ENCODE measurements around the gene LRRC47.
A peak's percentile ranks its signal among the peaks of the same experiment; 100 is the strongest.

LRRC47 gene

DNA sequence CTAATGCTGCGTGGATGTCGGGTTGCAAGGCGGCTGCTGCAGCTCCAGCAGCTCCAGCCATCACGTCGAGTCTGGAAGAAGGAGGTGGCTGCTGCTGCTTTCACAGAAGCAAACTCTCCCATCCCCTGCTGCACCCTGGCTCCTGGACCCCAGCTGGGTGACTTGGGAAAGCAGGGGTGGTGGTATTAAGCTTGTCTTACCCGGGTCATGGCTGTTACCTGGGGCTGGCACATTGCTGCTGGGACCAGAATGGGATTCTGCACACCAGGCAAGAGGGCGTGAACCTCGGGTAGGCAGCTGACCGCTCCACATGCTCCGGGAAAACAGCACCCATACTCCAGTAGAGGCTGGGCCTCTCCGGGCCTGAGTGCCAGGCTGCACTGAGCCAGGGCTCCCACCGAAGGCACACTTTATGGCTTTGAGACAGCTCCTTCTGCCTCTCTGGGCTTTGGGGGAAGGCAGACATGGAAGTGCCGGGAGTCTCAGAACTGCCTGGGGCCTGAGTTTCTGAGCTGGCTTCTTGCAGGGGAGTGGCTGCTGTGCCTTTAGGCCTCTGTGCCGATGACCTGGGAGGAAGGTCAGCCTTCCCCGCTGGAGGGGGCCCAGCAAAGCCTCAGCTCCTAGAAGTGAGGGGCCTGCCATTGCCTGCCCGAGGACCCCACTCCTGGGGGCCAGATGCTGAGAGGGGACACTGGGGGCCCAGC lies 22.6 kb downstream of the LRRC47 start:
- no peaks in the 10 kb centered on the region for H3K27me3 Mint-ChIP-seq
- H3K4me3 Mint-ChIP-seq = no peak overlapping the region
- no peaks in the 10 kb centered on the region for H3K36me3 Mint-ChIP-seq (ENCODE audit: low read depth)
- H3K4me1 Mint-ChIP-seq (ENCODE audit: low read depth) = peaks cover 14% of the 10 kb centered on the region
- H3K27ac Mint-ChIP-seq = no peak overlapping the region
- no peaks in the 10 kb centered on the region for H3K9me3 Mint-ChIP-seq

- peaks cover 14% of the 10 kb centered on the region for H3K4me1 Mint-ChIP-seq (ENCODE audit: low read depth)
- H3K36me3 Mint-ChIP-seq (ENCODE audit: low read depth) = no peaks in the 10 kb centered on the region
- H3K27me3 Mint-ChIP-seq = no peaks in the 10 kb centered on the region
- H3K27ac Mint-ChIP-seq = peak within 1 kb of the TSS; percentile 65
- H3K4me3 Mint-ChIP-seq = peak within 1 kb of the TSS; percentile 73
- no peaks in the 10 kb centered on the region for H3K9me3 Mint-ChIP-seq
Observed at GRCh38 chr1:3772715-3773571, 23.4 kb downstream of the LRRC47 start, which contains the start of gene SMIM1. SMIM1 (plus strand) TSS chr1:3772749; CDS start chr1:3775374, 2,625 bp downstream.

DNA sequence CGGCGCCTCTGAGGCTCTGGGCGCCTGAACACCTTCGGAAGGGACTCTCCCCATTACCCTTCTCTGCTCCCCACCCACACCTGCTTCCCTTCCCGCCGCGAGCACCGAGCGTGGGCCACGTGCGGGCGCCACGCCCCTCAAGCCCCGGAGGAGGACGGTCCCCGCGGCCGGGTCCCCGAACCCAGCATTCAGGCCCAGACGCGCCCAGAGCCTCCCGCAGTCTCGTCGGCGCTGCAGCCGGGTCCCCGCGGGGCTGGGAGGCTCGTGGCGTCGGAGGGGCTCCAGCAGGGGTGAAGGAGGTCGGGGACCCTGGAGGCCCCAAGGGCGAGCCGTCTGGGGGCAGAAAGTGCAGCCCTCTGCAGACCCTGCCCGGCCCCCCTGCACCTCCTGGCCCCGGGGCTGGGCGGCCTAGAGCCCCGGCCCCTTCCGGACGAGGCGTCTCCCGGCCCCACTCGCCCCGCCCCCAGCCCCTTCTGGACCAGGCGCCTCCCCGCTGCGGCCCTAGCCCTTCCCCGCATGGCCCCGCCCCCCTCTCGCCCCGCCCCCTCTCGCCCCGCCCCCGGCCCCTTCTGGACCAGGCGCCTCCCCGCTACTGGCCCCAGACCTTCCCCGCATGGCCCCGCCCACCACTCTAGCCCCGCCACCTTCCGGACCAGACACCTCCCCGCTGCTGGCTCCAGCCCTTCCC lies 24.1 kb downstream of the LRRC47 start:
- no peaks in the 10 kb centered on the region for H3K27me3 Mint-ChIP-seq
- H3K36me3 Mint-ChIP-seq (ENCODE audit: low read depth) = no peaks in the 10 kb centered on the region
- peaks cover 14% of the 10 kb centered on the region for H3K4me1 Mint-ChIP-seq (ENCODE audit: low read depth)
- H3K4me3 Mint-ChIP-seq = peak overlapping the region; percentile 73
- peak overlapping the region; percentile 65 for H3K27ac Mint-ChIP-seq
- H3K9me3 Mint-ChIP-seq = no peaks in the 10 kb centered on the region

DNA sequence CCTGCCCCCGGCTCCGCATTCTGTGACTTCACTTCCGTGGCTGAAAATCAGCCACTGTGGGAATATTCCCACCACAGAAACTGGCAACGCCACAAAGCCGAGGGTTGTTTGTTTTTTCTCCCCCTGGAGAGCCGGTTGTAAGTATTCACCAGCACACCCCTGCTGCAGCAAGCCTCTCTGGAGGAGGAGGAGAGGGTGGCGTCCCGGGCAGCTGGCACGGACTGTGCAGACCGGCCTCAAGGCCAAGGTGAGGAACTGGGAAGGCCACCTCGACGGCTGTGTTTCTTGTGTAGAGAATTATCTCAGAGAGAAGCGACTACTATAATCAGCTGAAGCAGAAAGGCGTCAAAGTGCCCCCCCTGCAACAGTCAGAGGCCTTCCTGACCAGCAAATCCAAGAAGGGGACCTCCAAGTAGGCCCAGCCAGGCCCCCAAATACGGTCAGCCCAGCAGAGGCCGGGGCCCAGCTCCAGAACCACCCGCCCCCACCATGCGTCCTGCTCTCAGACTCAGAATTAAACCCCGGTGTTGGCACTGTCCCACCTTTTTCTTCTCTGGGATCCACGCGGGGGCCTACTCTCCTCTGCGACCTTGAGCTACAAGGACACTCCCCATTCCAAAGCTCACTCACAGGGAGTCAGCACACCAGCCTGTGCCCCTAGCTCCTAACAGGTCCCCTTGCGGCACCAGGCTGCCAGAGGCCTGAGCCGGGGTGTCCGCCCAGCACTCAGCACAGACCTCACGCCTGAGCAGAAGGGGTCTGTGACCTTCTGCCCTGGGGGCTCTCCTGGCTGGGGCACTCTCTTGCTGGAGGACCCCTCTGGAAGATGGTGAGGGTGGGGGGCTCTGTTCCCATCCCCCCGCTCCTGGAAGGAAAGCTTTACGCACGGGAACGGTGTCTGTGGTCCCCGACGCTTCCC lies 24.9 kb downstream of the LRRC47 start:
- H3K4me1 Mint-ChIP-seq (ENCODE audit: low read depth) = peaks cover 14% of the 10 kb centered on the region
- H3K27me3 Mint-ChIP-seq = no peaks in the 10 kb centered on the region
- peak overlapping the region; percentile 65 for H3K27ac Mint-ChIP-seq
- H3K9me3 Mint-ChIP-seq = no peaks in the 10 kb centered on the region
- H3K36me3 Mint-ChIP-seq (ENCODE audit: low read depth) = no peaks in the 10 kb centered on the region
- H3K4me3 Mint-ChIP-seq = peak overlapping the region; percentile 73

- peaks cover 3% of the 10 kb centered on the region for H3K27me3 Mint-ChIP-seq
- peak overlapping the region; percentile 1 for H3K4me3 Mint-ChIP-seq
- peaks cover 10% of the 10 kb centered on the region for H3K4me1 Mint-ChIP-seq (ENCODE audit: low read depth)
- no peaks in the 10 kb centered on the region for H3K9me3 Mint-ChIP-seq
- no peaks in the 10 kb centered on the region for H3K36me3 Mint-ChIP-seq (ENCODE audit: low read depth)
- H3K27ac Mint-ChIP-seq = no peak overlapping the region
Observed at GRCh38 chr1:3770047-3770765, 26.1 kb downstream of the LRRC47 start.

- Mint-ChIP-seq H3K36me3 (ENCODE audit: low read depth) (no peaks in the 10 kb centered on the region), H3K27ac (no peak overlapping the region), H3K4me3 (no peak overlapping the region), H3K9me3 (no peaks in the 10 kb centered on the region), H3K4me1 (ENCODE audit: low read depth) (peaks cover 10% of the 10 kb centered on the region), H3K27me3 (peaks cover 4% of the 10 kb centered on the region)
Observed at GRCh38 chr1:3768811-3769390, 27.4 kb downstream of the LRRC47 start.

DNA sequence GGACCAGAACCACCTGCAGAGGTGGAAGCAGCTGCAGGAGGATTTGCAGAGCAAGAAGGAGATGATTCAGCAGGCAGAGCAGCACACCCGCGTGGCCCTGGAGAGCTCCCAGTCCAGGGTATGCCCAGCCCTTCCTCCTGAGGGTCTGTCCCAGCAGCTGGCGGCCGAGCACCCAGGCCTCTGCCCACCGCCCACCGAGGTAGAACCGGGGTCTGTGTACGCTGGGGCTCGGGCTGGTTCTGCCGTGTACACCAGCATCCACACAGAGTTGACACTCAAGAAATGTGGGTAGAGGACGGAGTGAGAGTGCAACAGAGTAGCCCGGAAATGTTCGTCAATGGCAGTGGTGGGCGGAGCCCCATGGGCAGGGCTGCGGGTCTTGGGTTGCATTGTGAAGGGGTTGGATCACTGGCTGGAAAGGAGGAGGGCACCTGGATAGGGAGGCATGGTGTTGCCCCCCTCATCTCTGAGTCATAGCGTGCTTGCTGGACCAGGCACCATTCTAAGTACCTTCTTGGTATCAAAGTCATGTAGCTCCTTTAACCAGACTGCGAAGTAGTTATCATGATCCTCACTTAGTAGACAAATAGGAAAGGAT lies 28.9 kb downstream of the LRRC47 start:
- Mint-ChIP-seq H3K27me3 (peaks cover 4% of the 10 kb centered on the region), H3K4me1 (ENCODE audit: low read depth) (peaks cover 10% of the 10 kb centered on the region), H3K9me3 (no peaks in the 10 kb centered on the region), H3K4me3 (no peak overlapping the region), H3K27ac (no peak overlapping the region), H3K36me3 (ENCODE audit: low read depth) (no peaks in the 10 kb centered on the region)

- H3K4me3 Mint-ChIP-seq = no peak overlapping the region
- H3K27ac Mint-ChIP-seq = no peak overlapping the region
- H3K9me3 Mint-ChIP-seq = no peaks in the 10 kb centered on the region
- no peaks in the 10 kb centered on the region for H3K36me3 Mint-ChIP-seq (ENCODE audit: low read depth)
- no peaks in the 10 kb centered on the region for H3K4me1 Mint-ChIP-seq (ENCODE audit: low read depth)
- peaks cover 23% of the 10 kb centered on the region for H3K27me3 Mint-ChIP-seq
Observed at GRCh38 chr1:3763351-3764125, 32.8 kb downstream of the LRRC47 start.

DNA sequence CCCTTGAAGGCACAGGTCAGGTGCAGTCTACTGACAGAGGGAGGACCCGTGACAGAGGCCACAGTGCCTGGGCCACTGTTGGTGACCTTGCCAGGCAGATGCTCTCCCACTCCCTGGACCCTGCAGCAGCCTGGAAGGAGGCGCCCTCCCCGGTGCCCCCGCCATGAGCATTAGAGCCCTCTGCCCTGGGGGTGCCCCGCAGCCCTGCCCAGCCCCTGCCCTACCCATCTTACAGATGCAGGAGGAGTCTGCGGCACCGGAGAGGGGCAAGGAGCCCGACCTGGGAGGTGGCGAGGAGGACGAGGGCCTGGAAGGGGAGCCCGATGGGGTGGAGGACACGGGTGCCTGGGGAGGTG lies 33.4 kb downstream of the LRRC47 start:
- Mint-ChIP-seq H3K4me3 (no peak overlapping the region), H3K36me3 (ENCODE audit: low read depth) (no peaks in the 10 kb centered on the region), H3K9me3 (no peaks in the 10 kb centered on the region), H3K4me1 (ENCODE audit: low read depth) (no peaks in the 10 kb centered on the region), H3K27ac (no peak overlapping the region), H3K27me3 (peaks cover 26% of the 10 kb centered on the region)

- Mint-ChIP-seq H3K4me1 (ENCODE audit: low read depth) (no peaks in the 10 kb centered on the region), H3K4me3 (no peak overlapping the region), H3K27me3 (peaks cover 26% of the 10 kb centered on the region), H3K9me3 (no peaks in the 10 kb centered on the region), H3K36me3 (ENCODE audit: low read depth) (no peaks in the 10 kb centered on the region), H3K27ac (no peak overlapping the region)
Observed at GRCh38 chr1:3762151-3762872, 34.0 kb downstream of the LRRC47 start.

DNA sequence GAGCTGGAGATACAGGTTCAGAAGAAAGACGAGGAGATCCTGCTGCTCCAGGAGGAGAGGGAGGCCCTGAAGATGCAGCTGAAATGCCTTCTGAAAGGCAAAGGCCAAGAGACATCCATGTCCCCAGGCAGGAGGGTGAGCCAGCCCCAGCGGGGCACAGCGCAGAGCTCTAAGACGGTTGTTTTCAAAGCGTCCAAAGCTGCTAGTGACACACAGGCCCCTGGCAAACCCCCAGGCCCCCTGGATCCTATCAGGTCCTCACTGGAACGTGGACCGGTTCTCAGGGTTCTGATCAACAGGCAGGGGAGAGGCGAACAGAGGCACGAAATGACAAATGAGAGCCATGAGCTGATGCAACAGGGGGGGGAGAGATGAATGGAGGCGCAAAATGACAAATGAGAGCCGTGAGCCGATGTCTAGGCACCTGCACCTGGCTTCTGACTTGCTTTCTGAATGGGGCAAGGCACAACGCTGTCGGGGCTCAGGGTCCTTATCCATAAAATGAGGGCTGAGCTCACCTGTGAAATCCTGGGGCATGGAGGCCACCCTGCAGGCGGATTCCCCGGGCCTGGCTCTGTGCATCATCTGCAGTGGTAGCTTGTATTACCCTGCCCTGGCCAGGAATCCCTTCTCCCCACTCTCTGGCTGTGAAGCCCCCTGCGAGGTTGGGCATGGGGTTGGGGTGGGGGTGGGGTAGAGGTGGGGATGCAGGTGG lies 34.8 kb downstream of the LRRC47 start:
- no peaks in the 10 kb centered on the region for H3K9me3 Mint-ChIP-seq
- peaks cover 27% of the 10 kb centered on the region for H3K27me3 Mint-ChIP-seq
- no peak overlapping the region for H3K4me3 Mint-ChIP-seq
- no peaks in the 10 kb centered on the region for H3K4me1 Mint-ChIP-seq (ENCODE audit: low read depth)
- H3K27ac Mint-ChIP-seq = no peak overlapping the region
- H3K36me3 Mint-ChIP-seq (ENCODE audit: low read depth) = no peaks in the 10 kb centered on the region

DNA sequence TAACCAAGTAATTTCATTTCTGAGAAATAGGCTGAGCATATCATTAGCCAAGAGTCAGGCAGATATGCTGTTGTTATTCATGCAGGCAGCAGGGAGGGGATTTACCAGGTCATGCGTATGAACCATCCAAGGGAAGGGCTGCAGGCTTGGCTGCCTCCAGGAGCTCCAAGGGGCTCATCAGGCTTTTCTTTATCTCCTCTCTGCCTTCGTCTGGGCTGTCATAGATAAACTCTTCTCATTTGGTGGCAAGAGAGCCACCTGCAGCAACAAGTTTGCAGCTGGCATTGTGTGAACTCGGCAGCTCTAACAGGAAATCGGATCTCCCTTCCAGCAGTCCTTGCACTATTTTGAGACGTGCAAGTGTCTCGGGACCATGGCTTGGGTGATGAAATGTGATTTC lies 36.5 kb downstream of the LRRC47 start:
- H3K4me3 Mint-ChIP-seq = no peak overlapping the region

More for the DNA sequence above, 36.5 kb downstream of the LRRC47 start:
- Mint-ChIP-seq H3K36me3 (ENCODE audit: low read depth) (no peaks in the 10 kb centered on the region), H3K4me1 (ENCODE audit: low read depth) (no peaks in the 10 kb centered on the region), H3K9me3 (no peaks in the 10 kb centered on the region), H3K27ac (no peak overlapping the region), H3K27me3 (peaks cover 25% of the 10 kb centered on the region)
